GM21576 (cell line): ENCODE results near the gene TMEM229B.

Experiments used
- ATAC-seq: cut with Tn5 transposase; IDR thresholded peaks from one replicate; pipeline ENCODE4 v1.9.1; 2021; ENCODE audit warnings: mild to moderate bottlenecking, moderate library complexity; ENCODE audit not compliant: unreplicated experiment

Gene TMEM229B

DNA sequence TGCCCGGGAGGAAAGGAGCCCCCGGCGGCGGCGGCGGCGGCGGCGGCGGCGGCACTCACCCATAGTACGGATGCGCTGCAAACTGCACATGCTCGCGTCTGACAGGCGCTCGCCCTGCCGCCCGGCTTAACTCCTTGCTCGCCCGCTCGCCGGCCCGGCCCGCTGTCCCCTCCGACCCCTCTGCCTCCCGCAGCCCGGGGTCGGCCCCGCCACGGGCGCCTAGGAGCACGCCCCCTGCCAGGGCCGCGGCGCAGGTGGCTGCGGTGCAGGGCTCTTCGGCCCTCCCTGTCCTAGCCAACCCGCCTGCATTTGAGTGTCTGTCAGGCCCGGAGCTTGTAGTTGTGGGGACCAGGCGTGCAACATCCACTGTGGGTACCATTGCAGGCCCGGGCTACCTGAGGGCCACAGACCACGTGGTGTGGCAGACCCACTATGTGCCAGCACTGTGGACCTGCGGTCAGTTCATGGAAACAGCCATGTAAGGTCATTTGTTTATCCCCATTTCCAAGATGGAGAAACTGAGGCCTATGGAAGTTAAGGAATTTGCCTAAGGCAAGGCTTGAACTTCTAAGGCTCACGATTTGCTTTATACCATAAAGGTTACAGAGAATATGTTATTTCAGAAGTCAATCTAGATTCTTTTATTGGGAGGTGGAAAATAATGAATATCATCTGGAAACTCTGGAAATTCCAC is 27.0 kb upstream of the TMEM229B start:
- peak; percentile 63 for ATAC-seq

DNA sequence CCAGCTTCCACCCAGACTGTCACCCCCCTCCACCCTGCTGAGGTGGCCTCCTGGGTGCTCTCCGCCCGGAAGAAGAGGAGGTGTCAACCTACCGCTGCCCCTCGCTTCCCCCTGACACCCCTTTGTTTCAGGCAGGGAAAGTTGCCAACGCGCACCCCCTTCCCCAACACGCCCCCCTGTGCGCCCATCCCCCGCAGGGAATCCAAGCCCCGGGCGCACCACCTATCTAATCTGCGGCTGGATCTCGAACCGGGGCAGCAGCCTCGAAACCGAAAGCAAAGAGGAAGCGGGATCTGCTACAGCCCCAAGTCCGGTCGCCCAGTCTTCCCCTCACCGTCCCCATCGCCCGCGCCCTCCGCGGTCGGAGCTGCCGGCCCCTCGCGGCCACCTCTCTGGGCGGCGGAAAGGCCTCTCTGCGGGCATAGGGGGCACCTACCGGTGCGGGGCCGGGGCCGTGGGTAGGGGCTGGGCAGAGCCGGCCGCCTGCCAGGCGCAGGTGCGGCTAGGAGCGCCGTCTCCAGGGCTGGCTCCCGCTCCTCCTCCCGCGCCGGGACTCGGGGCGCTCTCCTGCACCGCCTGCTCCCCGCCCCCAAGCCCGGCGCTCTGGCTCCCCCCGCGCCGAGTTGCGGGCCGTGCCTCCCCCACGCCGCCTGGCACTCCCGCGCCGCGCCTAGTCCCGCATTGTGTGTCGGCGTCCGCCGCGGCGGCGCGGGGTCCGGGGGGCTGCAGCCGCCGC is 26.3 kb upstream of the TMEM229B start:
- peak; percentile 25 for ATAC-seq

DNA sequence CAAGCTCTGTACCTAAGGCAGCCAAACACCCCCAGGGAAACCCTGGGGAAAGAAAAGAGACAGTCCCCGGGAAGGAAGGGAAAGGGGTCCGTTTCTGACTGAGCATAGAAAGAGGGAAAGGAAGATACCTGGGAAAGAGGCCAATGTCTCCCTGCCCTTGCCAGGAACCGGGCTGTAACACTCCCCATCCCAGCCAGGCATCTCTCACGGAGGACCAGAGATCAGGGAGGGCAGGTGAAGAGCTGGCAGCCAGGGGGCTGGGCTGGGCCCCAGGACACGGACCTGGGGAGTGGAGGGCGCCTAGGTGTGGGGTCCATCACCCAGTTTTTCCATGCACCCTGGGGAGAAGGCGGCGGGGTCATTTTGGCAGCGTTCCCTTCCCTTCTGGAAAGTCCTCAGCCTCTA is 25.7 kb upstream of the TMEM229B start:
- ATAC-seq: no peak

DNA sequence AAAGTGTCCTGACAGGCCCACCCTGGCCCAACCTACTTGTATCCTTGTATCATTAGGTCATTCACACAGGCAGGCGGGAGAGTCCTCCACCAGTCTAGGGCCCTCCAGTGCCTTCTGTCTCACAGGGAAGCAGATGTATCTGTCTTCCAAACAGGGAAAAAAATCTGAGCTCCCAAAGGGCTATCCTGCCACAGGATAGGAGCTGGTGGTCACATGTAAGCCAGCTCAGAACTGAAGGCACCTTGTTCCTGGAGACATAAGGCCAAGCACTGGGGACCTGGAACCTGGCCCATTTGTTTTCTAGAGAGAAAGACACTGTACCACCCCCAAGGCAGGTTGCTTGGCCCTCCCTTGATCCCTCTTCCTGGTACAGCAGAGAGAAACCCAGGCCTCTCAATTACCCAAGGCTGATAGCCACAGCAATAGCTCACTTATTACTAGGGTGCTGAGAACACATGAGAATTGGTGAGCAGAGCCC is 25.1 kb upstream of the TMEM229B start:
- ATAC-seq: no peak

DNA sequence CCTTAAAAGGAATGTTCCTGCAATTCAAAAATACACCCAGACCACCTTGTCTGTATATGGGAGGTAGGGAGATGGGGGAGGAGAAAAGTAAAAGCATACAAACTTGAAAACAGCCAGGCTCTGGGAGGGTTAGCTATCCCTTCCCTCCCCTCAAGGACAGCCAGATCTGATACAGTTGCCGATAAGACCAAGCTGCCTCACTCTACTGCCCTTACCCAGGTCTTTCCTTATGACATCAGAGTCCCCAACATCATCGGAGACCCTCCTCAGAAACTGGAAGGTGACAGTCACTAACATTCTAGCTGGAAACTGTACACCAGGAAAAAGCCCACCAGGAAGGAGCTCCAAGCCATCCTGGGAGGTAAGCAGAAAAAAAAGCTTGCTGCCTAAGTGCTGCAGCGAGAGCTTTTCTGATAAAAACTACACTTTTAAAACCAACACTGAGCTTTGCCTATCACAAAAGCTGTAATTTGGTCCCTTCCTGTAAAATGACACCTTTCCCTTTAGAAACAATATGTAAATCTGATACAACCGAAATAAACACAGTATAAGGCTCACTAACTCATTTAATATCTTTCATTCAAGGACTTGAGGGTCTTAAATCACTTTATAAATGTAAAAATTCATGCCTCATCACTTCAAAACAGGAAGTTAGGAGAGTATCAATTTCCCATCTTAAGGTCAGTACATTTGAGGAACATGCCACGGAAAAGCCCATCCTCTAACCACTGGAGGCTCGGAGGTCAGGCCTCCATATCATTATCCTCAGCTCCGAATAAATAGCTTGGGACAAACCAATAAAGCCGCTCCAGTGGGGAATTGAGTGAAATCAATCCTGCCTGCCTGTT is 24.2 kb upstream of the TMEM229B start:
- ATAC-seq: no peak

DNA sequence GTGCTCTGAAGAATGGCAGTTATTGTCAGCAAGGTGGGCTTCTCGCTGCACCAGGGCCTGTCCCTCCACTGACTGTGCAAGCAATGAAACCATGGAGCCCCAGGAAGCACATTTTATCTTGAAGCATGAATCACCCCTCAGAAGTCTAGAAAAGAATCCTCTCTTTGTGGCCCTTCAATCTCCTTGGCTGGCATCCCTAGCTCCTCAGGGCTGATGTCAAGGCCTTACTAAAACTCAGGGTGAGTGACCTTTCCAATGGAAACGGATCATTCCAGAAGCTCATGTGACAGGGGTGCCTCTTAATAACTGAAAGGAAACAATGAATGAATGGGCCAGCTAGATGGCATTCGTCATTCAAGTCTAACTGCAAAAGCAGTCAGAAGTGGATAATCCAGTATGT is 22.3 kb upstream of the TMEM229B start:
- no peak for ATAC-seq

DNA sequence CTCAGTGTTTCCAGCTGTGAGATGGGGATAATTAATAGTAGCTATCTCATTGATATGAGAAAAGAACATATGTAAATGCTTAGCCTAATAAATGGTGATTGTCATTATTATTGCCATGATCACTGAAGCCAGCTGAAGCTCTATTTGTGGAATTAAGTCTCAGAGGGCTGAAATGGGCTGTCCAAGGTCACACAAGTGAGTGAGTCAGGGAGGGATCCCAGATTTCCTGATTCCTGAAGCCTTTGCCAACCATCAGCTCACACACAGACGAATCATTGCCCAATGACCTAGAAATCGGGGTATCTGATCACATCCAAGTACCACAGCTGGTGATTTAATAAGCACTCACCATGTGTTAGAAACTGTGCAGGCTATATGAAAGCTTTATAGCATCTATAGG is 21.6 kb upstream of the TMEM229B start:
- no peak for ATAC-seq

DNA sequence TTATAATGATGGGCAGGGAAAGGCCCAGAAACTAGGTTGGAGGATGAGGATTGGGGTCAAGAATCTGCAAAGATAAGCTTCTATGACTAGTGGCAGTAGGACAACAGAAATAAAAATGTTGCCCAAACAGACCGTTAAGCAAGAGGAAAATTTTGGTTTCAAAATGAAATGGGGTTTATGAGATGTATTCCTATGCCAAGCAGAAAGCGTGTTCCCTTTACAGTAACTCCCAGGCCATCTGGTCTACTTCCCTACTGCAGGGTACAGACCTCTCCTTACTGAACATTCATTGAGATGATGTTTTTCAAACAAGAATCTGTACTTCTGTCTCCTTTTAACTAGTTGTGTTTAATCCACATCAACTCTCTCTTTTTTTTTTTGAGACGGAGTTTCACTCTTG is 20.4 kb upstream of the TMEM229B start:
- no peak for ATAC-seq

DNA sequence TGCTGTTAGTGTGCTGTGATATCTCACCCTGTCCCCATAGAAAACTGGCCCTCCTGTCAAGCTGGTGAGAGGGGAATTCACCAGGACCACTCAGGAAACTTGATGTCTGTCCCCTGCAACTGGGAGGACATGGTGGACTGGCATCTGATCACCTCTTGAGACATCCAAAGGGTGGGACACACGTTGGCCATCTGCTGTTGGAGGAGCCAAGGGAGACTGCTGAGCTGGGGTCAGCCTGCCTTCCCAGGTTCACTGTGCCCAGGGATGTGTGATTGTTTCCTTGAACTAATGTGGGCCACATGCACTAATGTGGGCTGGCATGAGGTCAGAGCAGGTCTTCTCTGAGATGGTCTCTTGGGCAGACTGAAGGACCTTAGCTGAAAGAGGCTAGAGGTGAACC is 16.7 kb upstream of the TMEM229B start:
- no peak for ATAC-seq

DNA sequence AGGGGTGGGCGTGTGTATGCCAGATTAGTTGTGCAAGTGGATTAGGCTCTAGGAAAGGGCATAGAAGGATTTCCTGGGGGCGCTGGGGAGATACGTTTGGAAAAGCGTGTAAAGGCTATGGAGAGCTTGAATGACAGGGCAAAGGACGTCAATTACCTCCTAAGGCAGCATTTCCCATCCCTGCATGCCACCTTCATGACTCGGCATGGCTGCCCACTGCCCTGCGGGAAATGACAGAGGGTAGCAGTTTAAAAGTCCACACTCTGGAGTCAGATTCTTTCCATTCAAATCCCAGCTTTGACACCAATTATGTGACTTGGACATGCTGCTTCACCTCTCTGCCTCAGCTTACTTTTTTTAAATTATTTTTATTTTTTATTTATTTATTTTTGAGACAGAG is 14.8 kb upstream of the TMEM229B start:
- ATAC-seq: no peak

DNA sequence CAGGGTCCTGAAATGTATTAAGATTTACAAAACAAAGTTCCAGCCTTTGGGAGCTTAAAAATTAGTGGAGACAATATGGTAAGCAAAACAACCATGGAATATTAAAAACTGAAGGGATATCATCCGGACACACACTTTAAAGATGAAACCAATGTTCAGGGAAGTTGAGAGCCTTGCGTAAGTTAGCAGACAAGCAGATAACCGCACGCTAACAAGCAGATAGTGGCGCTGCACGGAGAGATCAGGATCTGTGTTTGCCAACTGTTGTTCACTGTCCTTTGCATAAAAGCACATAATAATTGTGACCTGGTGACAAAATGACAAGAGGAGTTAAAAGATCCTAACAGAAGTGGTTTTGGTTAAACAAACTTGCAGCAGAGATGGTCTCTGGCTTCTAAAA is 14.3 kb upstream of the TMEM229B start:
- ATAC-seq: no peak

DNA sequence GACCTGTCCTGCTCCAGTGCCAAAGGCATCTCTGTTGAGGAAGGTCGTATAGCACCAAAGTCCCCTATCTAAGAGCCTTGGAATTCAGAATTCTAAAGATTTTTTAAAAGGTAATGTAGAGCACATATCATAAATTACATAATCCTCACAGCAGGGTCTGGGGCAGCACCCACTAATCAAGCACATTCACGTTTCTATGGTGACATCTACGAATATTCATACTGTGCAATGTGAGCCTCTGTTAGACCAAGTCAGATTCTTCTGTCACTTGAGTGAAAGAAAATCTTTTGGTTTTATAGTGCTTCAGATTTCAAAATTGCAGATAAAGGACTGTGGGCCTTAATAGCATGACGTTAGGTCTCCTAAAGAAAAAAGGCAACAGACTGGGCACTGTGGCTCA is 13.1 kb upstream of the TMEM229B start:
- no peak for ATAC-seq

DNA sequence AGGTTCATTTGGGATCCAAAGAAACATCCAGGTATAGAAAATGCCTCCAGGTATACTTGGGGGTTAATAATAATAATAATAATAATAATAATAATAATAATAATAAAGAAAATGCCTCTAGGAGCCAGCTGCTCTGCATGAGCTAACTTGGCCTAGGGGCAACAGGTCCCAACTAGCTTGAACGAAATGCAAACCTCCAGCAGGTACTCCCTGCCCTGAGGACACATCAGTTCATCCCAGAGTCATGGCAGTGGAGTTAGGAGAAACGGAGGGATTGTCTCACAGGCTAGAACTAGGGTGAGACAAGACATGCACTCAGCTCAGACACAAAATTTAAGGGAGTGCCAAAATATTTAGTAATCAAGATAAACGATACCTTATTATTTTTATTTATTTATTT is 12.5 kb upstream of the TMEM229B start:
- no peak for ATAC-seq

DNA sequence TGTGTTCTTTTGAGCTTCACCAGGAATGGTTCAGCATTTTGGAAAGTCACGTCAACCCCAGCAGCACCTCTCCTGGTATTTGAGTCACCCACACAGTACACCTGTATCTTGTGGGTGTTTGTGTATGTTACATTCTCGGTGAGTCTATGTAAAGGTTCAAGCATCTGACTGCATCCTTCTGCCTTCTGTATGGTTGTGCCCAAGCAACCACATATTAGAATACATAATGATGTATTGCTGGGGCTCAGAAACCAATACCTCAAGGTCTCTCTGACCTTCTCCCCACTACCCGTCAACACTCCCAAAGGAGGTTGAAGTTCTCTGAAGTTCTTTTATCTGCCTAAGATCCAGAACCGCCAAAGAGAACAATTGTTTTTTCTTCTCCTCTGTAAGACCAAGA is 9.2 kb upstream of the TMEM229B start:
- no peak for ATAC-seq

DNA sequence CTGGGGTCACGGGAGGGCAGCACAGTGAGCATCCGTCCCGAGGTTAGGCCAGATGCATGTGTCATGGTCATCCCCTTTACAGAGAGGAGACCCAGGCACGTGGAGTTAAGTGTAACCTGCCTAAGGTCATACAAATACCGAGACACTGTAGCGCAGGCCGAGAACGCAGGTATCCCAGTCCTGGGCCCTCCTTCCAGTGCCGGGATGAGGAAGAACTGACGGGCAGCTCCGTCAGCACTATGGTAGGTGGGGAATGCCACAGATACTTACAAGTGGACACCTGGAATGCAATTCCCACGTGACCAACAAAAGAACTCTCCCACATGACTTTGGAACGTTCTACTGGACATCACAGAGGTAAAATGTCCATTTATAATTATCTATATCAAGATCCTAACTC is 8.7 kb upstream of the TMEM229B start:
- no peak for ATAC-seq

DNA sequence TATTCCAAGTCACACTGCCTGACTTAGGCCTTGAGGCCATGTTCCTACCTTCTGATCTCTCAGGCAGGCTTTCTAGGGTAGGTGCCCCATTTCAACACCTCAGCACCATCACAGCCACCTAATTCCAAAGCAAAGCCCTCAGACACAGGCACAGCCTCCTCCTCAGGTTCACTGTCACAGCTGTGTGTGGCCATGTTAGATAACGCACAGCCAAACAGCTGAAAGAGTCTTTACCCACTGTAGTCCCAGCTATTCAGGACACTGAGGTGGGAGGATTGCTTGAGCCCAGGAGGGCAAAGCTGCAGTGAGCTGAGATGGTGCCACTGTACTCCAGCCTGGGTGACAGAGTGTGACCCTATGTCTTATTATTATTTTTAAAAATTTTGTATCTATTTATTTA is 7.3 kb upstream of the TMEM229B start:
- no peak for ATAC-seq

DNA sequence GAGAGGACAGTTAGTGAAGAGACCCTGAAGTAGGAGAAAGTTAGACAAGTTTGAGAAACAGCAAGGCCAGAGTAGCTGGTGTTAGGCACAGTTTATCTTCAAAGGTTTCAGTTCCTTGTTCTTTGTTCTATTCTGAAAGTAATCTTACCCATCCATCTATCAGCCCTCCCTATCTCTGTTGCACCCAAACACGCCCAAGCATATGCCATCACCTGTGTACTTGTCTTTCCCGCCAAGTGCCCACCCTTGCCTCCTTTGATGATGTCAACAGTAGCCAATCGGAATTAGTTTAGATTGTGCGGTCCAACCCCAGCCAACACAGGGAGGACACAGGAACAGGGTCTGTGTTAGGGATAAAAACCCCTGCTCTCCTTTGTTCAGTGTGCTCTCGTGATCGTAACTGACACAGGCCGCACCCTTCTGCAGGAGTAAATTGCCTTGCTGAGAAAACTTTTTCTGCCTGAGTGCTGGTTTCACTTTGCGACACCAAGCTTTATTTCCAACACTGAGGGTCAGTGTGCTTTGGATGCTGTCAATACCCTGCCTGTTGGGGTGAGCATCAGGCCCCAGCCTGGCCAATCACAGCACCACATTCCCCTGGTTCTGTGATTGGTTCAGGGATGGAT is 4.7 kb upstream of the TMEM229B start:
- no peak for ATAC-seq

DNA sequence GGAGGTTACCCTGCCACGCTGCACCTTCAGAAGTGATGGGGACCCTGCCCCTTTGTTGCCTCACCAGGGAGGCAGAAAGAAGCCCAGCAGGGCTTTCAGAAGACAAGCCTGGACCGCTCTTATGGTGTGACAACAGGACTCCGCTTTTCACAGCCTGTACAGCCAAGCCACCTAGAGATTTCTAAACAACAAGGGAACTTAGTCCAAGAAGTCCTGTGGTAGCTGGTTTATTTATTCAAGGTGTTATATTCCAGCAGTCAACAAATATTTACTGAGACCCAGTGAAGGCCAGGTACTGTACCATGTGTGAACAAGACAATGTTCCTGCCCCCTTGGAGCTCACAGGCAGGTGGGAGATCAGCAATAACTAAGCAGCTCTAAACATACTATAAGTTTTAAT is 4.0 kb upstream of the TMEM229B start:
- ATAC-seq: no peak

DNA sequence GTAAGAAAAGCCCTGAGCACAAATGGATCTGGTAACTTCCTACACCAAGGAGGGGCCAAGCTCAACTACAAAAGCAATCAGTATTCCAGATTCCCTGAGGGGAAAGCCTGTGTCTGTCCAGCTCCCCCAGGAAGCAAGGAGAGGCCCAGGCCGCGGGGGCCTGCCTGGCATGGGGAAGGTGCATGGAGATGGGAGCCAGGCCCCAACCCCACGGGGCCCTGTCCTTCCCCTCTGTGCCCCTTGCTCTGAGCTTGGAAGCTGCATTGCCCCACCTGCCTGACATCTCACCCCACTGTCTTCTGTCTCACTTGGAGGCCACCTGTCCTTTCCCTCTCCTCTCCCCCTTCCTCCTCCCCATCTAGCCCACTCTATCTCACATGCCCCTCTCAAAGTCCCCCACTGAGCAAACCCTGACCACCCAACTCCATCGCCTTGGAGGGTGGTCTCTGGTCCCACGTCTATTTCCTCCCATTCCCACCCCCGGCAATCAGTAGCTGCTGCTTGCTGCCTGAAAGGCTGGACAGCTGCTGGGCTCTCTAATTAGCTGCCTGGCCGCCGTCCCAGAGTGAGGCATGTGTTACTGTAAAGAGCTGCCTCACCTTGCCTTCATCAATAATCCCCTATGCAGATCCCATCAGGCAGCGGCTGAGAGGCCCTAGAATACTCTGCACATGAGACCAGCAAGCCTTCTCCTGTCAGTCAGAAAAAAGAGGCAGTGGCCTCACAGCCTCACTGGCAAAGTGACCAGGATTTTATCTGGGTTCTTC is 3.4 kb upstream of the TMEM229B start:
- ATAC-seq: no peak

DNA sequence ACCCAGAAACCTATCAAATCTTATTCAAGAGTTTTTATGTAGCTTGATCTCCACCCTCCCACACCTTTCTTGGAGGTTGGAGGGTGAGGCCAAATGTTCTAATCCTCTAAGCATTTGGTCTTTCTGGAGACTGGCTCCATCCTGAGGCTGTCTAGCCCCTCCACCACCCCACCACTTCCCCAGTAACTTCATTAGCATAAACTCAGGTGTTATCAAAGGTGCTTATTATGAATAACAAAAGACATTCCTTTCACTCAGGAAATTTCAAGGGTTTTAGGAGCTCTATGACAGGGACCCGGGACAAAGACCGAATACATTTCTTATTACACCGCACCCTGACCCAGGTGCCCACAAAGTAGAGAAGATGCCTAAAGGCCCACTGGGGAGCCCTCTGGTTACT is 2.8 kb upstream of the TMEM229B start:
- ATAC-seq: no peak

DNA sequence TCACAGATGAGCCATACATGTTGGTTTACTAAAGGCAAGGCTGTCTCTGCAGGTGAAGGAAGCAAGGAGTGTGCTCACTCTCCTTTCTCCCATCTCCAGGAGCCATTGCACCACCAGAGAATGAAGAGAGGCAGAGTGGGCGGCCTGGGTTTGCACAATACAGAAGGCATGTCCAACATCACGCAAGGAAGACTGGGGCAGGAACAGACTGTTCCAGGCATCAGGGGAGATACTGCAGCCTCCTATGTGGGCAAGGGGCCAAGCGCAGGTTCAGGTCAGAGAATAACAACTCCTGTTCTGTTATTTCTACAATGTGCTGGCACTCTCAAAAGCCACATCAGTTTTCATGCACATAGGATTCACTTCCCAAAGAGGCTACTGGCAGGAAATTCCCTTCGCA is 1.7 kb upstream of the TMEM229B start:
- ATAC-seq: no peak
